HG03457 (cell line): ENCODE measurements around the gene SASH1.
"Not testable (repeated sequence)": the region's sequence is repeated elsewhere in the genome, so short reads cannot be mapped to it uniquely, and the experiment has no call there.

ENCODE experiments used
- ATAC-seq: cut with Tn5 transposase; IDR thresholded peaks from one replicate; pipeline ENCODE4 v1.9.1; 2021; ENCODE audit warnings: moderate number of reproducible peaks; ENCODE audit not compliant: unreplicated experiment

The SASH1 gene

GRCh38 chr6:148328876-148329555 lies 13.6 kb upstream of the SASH1 start:
- no peak for ATAC-seq

GRCh38 chr6:148329596-148330381 lies 12.8 kb upstream of the SASH1 start:
- ATAC-seq, result no peak

GRCh38 chr6:148332088-148332487 lies 10.6 kb upstream of the SASH1 start:
- ATAC-seq, result no peak

GRCh38 chr6:148336901-148337300 lies 5.7 kb upstream of the SASH1 start:
- no peak for ATAC-seq

- ATAC-seq, result no peak
Observed at GRCh38 chr6:148339766-148340165, 2.9 kb upstream of the SASH1 start.

- no peak for ATAC-seq
Observed at GRCh38 chr6:148340586-148341297, 1.9 kb upstream of the SASH1 start.

- ATAC-seq, result no peak
Observed at GRCh38 chr6:148342100-148342349, 613 bp upstream of the SASH1 start.

GRCh38 chr6:148343047-148343782 lies 577 bp downstream of the SASH1 start:
- ATAC-seq, result no peak

- no peak for ATAC-seq
Observed at GRCh38 chr6:148345176-148345575, 2.5 kb downstream of the SASH1 start.

- ATAC-seq, result no peak
Observed at GRCh38 chr6:148345578-148345977, 2.9 kb downstream of the SASH1 start.

GRCh38 chr6:148346681-148347440 lies 4.2 kb downstream of the SASH1 start:
- no peak for ATAC-seq

GRCh38 chr6:148347441-148348054 lies 4.9 kb downstream of the SASH1 start:
- no peak for ATAC-seq

GRCh38 chr6:148348335-148348734 lies 5.7 kb downstream of the SASH1 start:
- ATAC-seq, result no peak

- no peak for ATAC-seq
Observed at GRCh38 chr6:148348778-148349177, 6.1 kb downstream of the SASH1 start.

GRCh38 chr6:148349466-148349865 lies 6.8 kb downstream of the SASH1 start:
- no peak for ATAC-seq

GRCh38 chr6:148351309-148351708 lies 8.7 kb downstream of the SASH1 start:
- no peak for ATAC-seq

GRCh38 chr6:148352421-148352820 lies 9.8 kb downstream of the SASH1 start:
- not testable (repeated sequence) for ATAC-seq

GRCh38 chr6:148358196-148358785 lies 15.7 kb downstream of the SASH1 start:
- no peak for ATAC-seq

GRCh38 chr6:148359228-148359627 lies 16.6 kb downstream of the SASH1 start:
- no peak for ATAC-seq
